Osteocyte (in vitro differentiated cells): ENCODE data around the gene FILIP1. TPM values are rescaled to one million over a fixed set of nuclear protein-coding genes. Genes with fewer than 3 reads are reported as not detected.

Experiments used
- DNase-seq: peaks from one replicate; pipeline ENCODE4 v3.0.0; 2021; ENCODE audit warnings: mixed read lengths; ENCODE audit not compliant: unreplicated experiment; ENCODE audit errors: extremely low spot score
- H3K27ac Mint-ChIP-seq: one replicate; pipeline ENCODE4 v1.8.0; 2021; ENCODE audit warnings: mild to moderate bottlenecking, mixed read lengths; ENCODE audit not compliant: unreplicated experiment
- H3K27me3 Mint-ChIP-seq: one replicate; pipeline ENCODE4 v1.8.0; 2021; ENCODE audit warnings: mixed read lengths; ENCODE audit not compliant: unreplicated experiment
- H3K36me3 Mint-ChIP-seq: one replicate; pipeline ENCODE4 v1.8.0; 2021; ENCODE audit warnings: mixed read lengths; ENCODE audit not compliant: unreplicated experiment
- H3K4me1 Mint-ChIP-seq: one replicate; pipeline ENCODE4 v1.8.0; 2021; ENCODE audit warnings: mixed read lengths; ENCODE audit not compliant: unreplicated experiment
- H3K4me3 Mint-ChIP-seq: one replicate; pipeline ENCODE4 v1.8.0; 2021; ENCODE audit warnings: mild to moderate bottlenecking, moderate library complexity, mixed read lengths; ENCODE audit not compliant: unreplicated experiment
- H3K9me3 Mint-ChIP-seq: one replicate; pipeline ENCODE4 v1.8.0; 2021; ENCODE audit warnings: mixed read lengths; ENCODE audit not compliant: unreplicated experiment
- CTCF ChIP-seq: fragments of 200-600 bp; sonication (generic); IDR thresholded peaks from 2 replicates; pipeline ENCODE4 v1.5.0; 2021; ENCODE audit warnings: antibody characterized with exemption, mild to moderate bottlenecking, moderate library complexity
- total RNA-seq: library from RNA; stranded (reverse); gene quantifications from 2 replicates; pipeline ENCODE4 v1.2.1, GENCODE V29; 2021

FILIP1 gene
- total RNA-seq, 1 donor from 2014 or later = 0.05 TPM

- no peak overlapping the region for H3K4me3 Mint-ChIP-seq
These were observed 206.2 kb downstream of the FILIP1 start for GRCh38 chr6:75287424-75287823.

GRCh38 chr6:75286955-75287354 lies 206.6 kb downstream of the FILIP1 start:
- Mint-ChIP-seq H3K9me3 (no peaks in the 10 kb centered on the region), H3K4me1 (peaks cover 13% of the 10 kb centered on the region), H3K4me3 (peak overlapping the region; percentile 28), H3K27me3 (no peaks in the 10 kb centered on the region), H3K27ac (no peak overlapping the region), H3K36me3 (no peaks in the 10 kb centered on the region)
- TF ChIP-seq CTCF = no peak
- no peak for DNase-seq

More at GRCh38 chr6:75287424-75287823, 206.2 kb downstream of the FILIP1 start:
- H3K36me3 Mint-ChIP-seq = no peaks in the 10 kb centered on the region
- no peak overlapping the region for H3K27ac Mint-ChIP-seq
- no peaks in the 10 kb centered on the region for H3K27me3 Mint-ChIP-seq
- no peak for DNase-seq
- H3K9me3 Mint-ChIP-seq = no peaks in the 10 kb centered on the region
- H3K4me1 Mint-ChIP-seq = peaks cover 10% of the 10 kb centered on the region
- no peak for TF ChIP-seq CTCF

GRCh38 chr6:75285283-75285639 lies 208.3 kb downstream of the FILIP1 start:
- TF ChIP-seq CTCF = no peak
- H3K4me3 Mint-ChIP-seq = no peak overlapping the region
- H3K36me3 Mint-ChIP-seq = no peaks in the 10 kb centered on the region
- H3K4me1 Mint-ChIP-seq = peaks cover 21% of the 10 kb centered on the region
- no peak for DNase-seq
- no peaks in the 10 kb centered on the region for H3K27me3 Mint-ChIP-seq
- no peaks in the 10 kb centered on the region for H3K9me3 Mint-ChIP-seq
- no peak overlapping the region for H3K27ac Mint-ChIP-seq

- H3K4me3 Mint-ChIP-seq = no peak within 1 kb of the TSS
- H3K9me3 Mint-ChIP-seq = no peaks in the 10 kb centered on the region
- DNase-seq = peak; percentile 99
- no peak within 1 kb of the TSS for H3K27ac Mint-ChIP-seq
- no peak for TF ChIP-seq CTCF
- no peaks in the 10 kb centered on the region for H3K36me3 Mint-ChIP-seq
- peaks cover 26% of the 10 kb centered on the region for H3K4me1 Mint-ChIP-seq
- no peaks in the 10 kb centered on the region for H3K27me3 Mint-ChIP-seq
These were observed 208.8 kb downstream of the FILIP1 start, which contains the start of gene TMEM30A for GRCh38 chr6:75284632-75285282. TSS of gene TMEM30A (minus strand) at chr6:75284792. CDS start at chr6:75284638, 154 bp downstream.

GRCh38 chr6:75283907-75284631 lies 209.5 kb downstream of the FILIP1 start:
- H3K9me3 Mint-ChIP-seq = no peaks in the 10 kb centered on the region
- no peak for DNase-seq
- peaks cover 30% of the 10 kb centered on the region for H3K4me1 Mint-ChIP-seq
- H3K36me3 Mint-ChIP-seq = no peaks in the 10 kb centered on the region
- no peak overlapping the region for H3K27ac Mint-ChIP-seq
- no peak for TF ChIP-seq CTCF
- no peak overlapping the region for H3K4me3 Mint-ChIP-seq
- no peaks in the 10 kb centered on the region for H3K27me3 Mint-ChIP-seq
